GM19468 (cell line): ENCODE measurements around the gene ST8SIA6.

Source experiments
- ATAC-seq: cut with Tn5 transposase; IDR thresholded peaks from one replicate; pipeline ENCODE4 v1.9.1; 2021; ENCODE audit warnings: mild to moderate bottlenecking, moderate library complexity, moderate number of reproducible peaks; ENCODE audit not compliant: unreplicated experiment; ENCODE audit errors: extremely low read depth

ST8SIA6 gene

GRCh38 chr10:17428351-17429097, 25.9 kb downstream of the ST8SIA6 start:
- ATAC-seq = peak; percentile 30

- ATAC-seq = no peak
These were observed 26.6 kb downstream of the ST8SIA6 start for GRCh38 chr10:17427666-17428350.

GRCh38 chr10:17427201-17427600, 27.2 kb downstream of the ST8SIA6 start:
- no peak for ATAC-seq

- ATAC-seq = no peak
These were observed 28.1 kb downstream of the ST8SIA6 start for GRCh38 chr10:17426263-17426750.

GRCh38 chr10:17425584-17426262, 28.7 kb downstream of the ST8SIA6 start:
- ATAC-seq = no peak

GRCh38 chr10:17423632-17424186, 30.7 kb downstream of the ST8SIA6 start:
- ATAC-seq = no peak

- no peak for ATAC-seq
These were observed 31.5 kb downstream of the ST8SIA6 start for GRCh38 chr10:17422931-17423330.

GRCh38 chr10:17418249-17418648, 36.1 kb downstream of the ST8SIA6 start:
- ATAC-seq = no peak

- no peak for ATAC-seq
These were observed 37.8 kb downstream of the ST8SIA6 start for GRCh38 chr10:17416442-17417211.

GRCh38 chr10:17415046-17415658, 39.2 kb downstream of the ST8SIA6 start:
- ATAC-seq = no peak

- no peak for ATAC-seq
These were observed 39.9 kb downstream of the ST8SIA6 start for GRCh38 chr10:17414484-17414883.

GRCh38 chr10:17413876-17414275, 40.5 kb downstream of the ST8SIA6 start:
- no peak for ATAC-seq

GRCh38 chr10:17412323-17412722, 42.1 kb downstream of the ST8SIA6 start:
- ATAC-seq = no peak

- no peak for ATAC-seq
These were observed 43.5 kb downstream of the ST8SIA6 start for GRCh38 chr10:17410907-17411306.

- ATAC-seq = no peak
These were observed 45.1 kb downstream of the ST8SIA6 start for GRCh38 chr10:17409170-17409733.

GRCh38 chr10:17407047-17407446, 47.3 kb downstream of the ST8SIA6 start:
- ATAC-seq = no peak

GRCh38 chr10:17406036-17406834, 48.2 kb downstream of the ST8SIA6 start:
- ATAC-seq = no peak

- ATAC-seq = no peak
These were observed 51.2 kb downstream of the ST8SIA6 start for GRCh38 chr10:17403161-17403560.
